Progenitor cell of endocrine pancreas (in vitro differentiated cells): ENCODE measurements around the gene RASSF8. TPM values are rescaled to one million over a fixed set of nuclear protein-coding genes. Genes with fewer than 3 reads are reported as not detected.
A peak's percentile ranks its signal among the peaks of the same experiment; 100 is the strongest.

Experiments used
- DNase-seq: peaks from one replicate; pipeline ENCODE4 v3.0.0; 2021; ENCODE audit warnings: low spot score; ENCODE audit not compliant: unreplicated experiment
- H3K27ac Mint-ChIP-seq: 2 replicates; pipeline ENCODE4 v1.8.0; 2021; ENCODE audit warnings: mild to moderate bottlenecking, moderate library complexity, mixed read lengths
- H3K27me3 Mint-ChIP-seq: 2 replicates; pipeline ENCODE4 v1.8.0; 2021; ENCODE audit warnings: mixed read lengths
- H3K36me3 Mint-ChIP-seq: 2 replicates; pipeline ENCODE4 v1.8.0; 2022; ENCODE audit warnings: mixed read lengths; ENCODE audit not compliant: insufficient read depth
- H3K4me1 Mint-ChIP-seq: 2 replicates; pipeline ENCODE4 v1.8.0; 2021; ENCODE audit warnings: low read depth, mixed read lengths
- H3K4me3 Mint-ChIP-seq: 2 replicates; pipeline ENCODE4 v1.8.0; 2021; ENCODE audit warnings: low read depth, mild to moderate bottlenecking, moderate library complexity, mixed read lengths
- H3K9me3 Mint-ChIP-seq: 2 replicates; pipeline ENCODE4 v1.8.0; 2021; ENCODE audit warnings: low read depth, mixed read lengths
- CTCF ChIP-seq: fragments of 200-600 bp; sonication (generic); IDR thresholded peaks from one replicate; pipeline ENCODE4 v1.5.0; 2021; ENCODE audit warnings: antibody characterized with exemption, mild to moderate bottlenecking; ENCODE audit not compliant: unreplicated experiment
- total RNA-seq: library from RNA; stranded (reverse); gene quantifications from 2 replicates; pipeline ENCODE4 v1.2.1, GENCODE V29; 2021

The RASSF8 gene
- total RNA-seq, 1 donor from 2014 or later, result 38.8 TPM

- no peaks in the 10 kb centered on the region for H3K36me3 Mint-ChIP-seq
- no peaks in the 10 kb centered on the region for H3K27me3 Mint-ChIP-seq
- peak; percentile 47 for TF ChIP-seq CTCF
- H3K27ac Mint-ChIP-seq, result no peak overlapping the region
- no peak for DNase-seq
- H3K4me1 Mint-ChIP-seq, result peaks cover 20% of the 10 kb centered on the region
- H3K4me3 Mint-ChIP-seq, result no peak overlapping the region
- H3K9me3 Mint-ChIP-seq, result no peaks in the 10 kb centered on the region
These were observed 133.3 kb downstream of the RASSF8 start for GRCh38 chr12:26091822-26092221.

GRCh38 chr12:26092346-26093105, 134.0 kb downstream of the RASSF8 start:
- no peak for TF ChIP-seq CTCF
- Mint-ChIP-seq H3K36me3 (no peaks in the 10 kb centered on the region), H3K4me3 (no peak overlapping the region), H3K27me3 (no peaks in the 10 kb centered on the region), H3K27ac (no peak overlapping the region), H3K9me3 (no peaks in the 10 kb centered on the region), H3K4me1 (peaks cover 20% of the 10 kb centered on the region)
- no peak for DNase-seq

- Mint-ChIP-seq H3K4me3 (no peak overlapping the region), H3K9me3 (no peaks in the 10 kb centered on the region), H3K27me3 (no peaks in the 10 kb centered on the region), H3K36me3 (no peaks in the 10 kb centered on the region), H3K4me1 (peaks cover 7% of the 10 kb centered on the region), H3K27ac (no peak overlapping the region)
- no peak for TF ChIP-seq CTCF
- no peak for DNase-seq
These were observed 136.7 kb downstream of the RASSF8 start for GRCh38 chr12:26095186-26095585.

- H3K4me3 Mint-ChIP-seq, result no peak overlapping the region
- peaks cover 7% of the 10 kb centered on the region for H3K4me1 Mint-ChIP-seq
- H3K9me3 Mint-ChIP-seq, result no peaks in the 10 kb centered on the region
- no peaks in the 10 kb centered on the region for H3K27me3 Mint-ChIP-seq
- no peak for DNase-seq
- TF ChIP-seq CTCF, result no peak
- H3K36me3 Mint-ChIP-seq, result no peaks in the 10 kb centered on the region
- H3K27ac Mint-ChIP-seq, result no peak overlapping the region
These were observed 137.6 kb downstream of the RASSF8 start for GRCh38 chr12:26096036-26096435.

GRCh38 chr12:26097046-26097878, 138.8 kb downstream of the RASSF8 start:
- H3K27ac Mint-ChIP-seq, result no peak overlapping the region
- peak; percentile 99 for TF ChIP-seq CTCF
- no peaks in the 10 kb centered on the region for H3K27me3 Mint-ChIP-seq
- no peak overlapping the region for H3K4me3 Mint-ChIP-seq
- peaks cover 7% of the 10 kb centered on the region for H3K4me1 Mint-ChIP-seq
- peak; percentile 71 for DNase-seq
- no peaks in the 10 kb centered on the region for H3K36me3 Mint-ChIP-seq
- H3K9me3 Mint-ChIP-seq, result no peaks in the 10 kb centered on the region
